ENCODE results near the gene UTP4. TPM values are rescaled to one million over a fixed set of nuclear protein-coding genes. Genes with fewer than 3 reads are reported as not detected.

The UTP4 gene
- polyA plus RNA-seq, 1 experiment, result 60.7 TPM

GRCh38 chr16:69087161-69087581, 45.3 kb upstream of the UTP4 start:
- TF ChIP-seq CTCF (IDR thresholded peaks at IDR 0.05; ENCODE audit: insufficient read depth, low read depth, low read length), result no peak
- DNase-seq (ENCODE audit: low read depth), result no peak
- H3K4me3 ChIP-seq (ENCODE audit: low read depth, low read length), result no peak overlapping the region
- CTCF ChIA-PET, result no interaction called here
- H3K27me3 ChIP-seq (ENCODE audit: control insufficient read depth, insufficient read depth, low read length), result no peaks in the 10 kb centered on the region
- POLR2A ChIA-PET, result no interaction called here
- H3K36me3 ChIP-seq (ENCODE audit: control insufficient read depth, insufficient read depth, low read length), result no peaks in the 10 kb centered on the region

- no peak overlapping the region for H3K4me3 ChIP-seq (ENCODE audit: low read depth, low read length)
- no peak for DNase-seq (ENCODE audit: low read depth)
- POLR2A ChIA-PET, result no interaction called here
- no peaks in the 10 kb centered on the region for H3K27me3 ChIP-seq (ENCODE audit: control insufficient read depth, insufficient read depth, low read length)
- CTCF ChIA-PET, result no interaction called here
- no peak for TF ChIP-seq CTCF (IDR thresholded peaks at IDR 0.05; ENCODE audit: insufficient read depth, low read depth, low read length)
- no peaks in the 10 kb centered on the region for H3K36me3 ChIP-seq (ENCODE audit: control insufficient read depth, insufficient read depth, low read length)
Measured at GRCh38 chr16:69088684-69089083, 43.8 kb upstream of the UTP4 start.

GRCh38 chr16:69089091-69089910, 43.1 kb upstream of the UTP4 start:
- no peak for DNase-seq (ENCODE audit: low read depth)
- Histone ChIP-seq H3K27me3 (ENCODE audit: control insufficient read depth, insufficient read depth, low read length) (no peaks in the 10 kb centered on the region), H3K36me3 (ENCODE audit: control insufficient read depth, insufficient read depth, low read length) (no peaks in the 10 kb centered on the region), H3K4me3 (ENCODE audit: low read depth, low read length) (no peak overlapping the region)
- ChIA-PET POLR2A (interaction anchor here (0.5 kb wide), 1 partner anchor 142 kb away, joined by 10 read pairs; no protein-coding TSS in a partner anchor), CTCF (interaction anchor here (0.5 to 1.5 kb wide), 3 partner anchors 35 to 222 kb away, joined by 3 read pairs; no protein-coding TSS in a partner anchor)
- TF ChIP-seq CTCF (IDR thresholded peaks at IDR 0.05; ENCODE audit: insufficient read depth, low read depth, low read length), result no peak

- H3K36me3 ChIP-seq (ENCODE audit: control insufficient read depth, insufficient read depth, low read length), result no peaks in the 10 kb centered on the region
- ChIA-PET CTCF (interaction anchor here (0.9 to 1.5 kb wide), 3 partner anchors 19 to 210 kb away, joined by 3 read pairs; no protein-coding TSS in a partner anchor), POLR2A (no interaction called here)
- no peaks in the 10 kb centered on the region for H3K27me3 ChIP-seq (ENCODE audit: control insufficient read depth, insufficient read depth, low read length)
- TF ChIP-seq CTCF (IDR thresholded peaks at IDR 0.05; ENCODE audit: insufficient read depth, low read depth, low read length), result no peak
- no peak overlapping the region for H3K4me3 ChIP-seq (ENCODE audit: low read depth, low read length)
- no peak for DNase-seq (ENCODE audit: low read depth)
Measured at GRCh38 chr16:69093974-69094373, 38.5 kb upstream of the UTP4 start.

- no peak for TF ChIP-seq CTCF (IDR thresholded peaks at IDR 0.05; ENCODE audit: insufficient read depth, low read depth, low read length)
- DNase-seq (ENCODE audit: low read depth), result no peak
- Histone ChIP-seq H3K27me3 (ENCODE audit: control insufficient read depth, insufficient read depth, low read length) (no peaks in the 10 kb centered on the region), H3K36me3 (ENCODE audit: control insufficient read depth, insufficient read depth, low read length) (no peaks in the 10 kb centered on the region), H3K4me3 (ENCODE audit: low read depth, low read length) (no peak overlapping the region)
- ChIA-PET CTCF (interaction anchor here (0.9 to 1.5 kb wide), 3 partner anchors 19 to 211 kb away, joined by 3 read pairs; no protein-coding TSS in a partner anchor), POLR2A (no interaction called here)
Measured at GRCh38 chr16:69094501-69094900, 37.9 kb upstream of the UTP4 start.

Measured in BJ (cell line).